IMR-90 (cell line): ENCODE results near the gene LRRC70.

Experiments used
- CTCF ChIP-seq: conservative IDR thresholded peaks from 2 replicates; pipeline ENCODE4 v1.5.1; 2012; ENCODE audit warnings: mild to moderate bottlenecking, low read depth, low read length, improper control_type of control experiment
- NFE2L2 ChIP-seq: fragments of 150-350 bp; IDR thresholded peaks from 2 replicates; pipeline ENCODE4 v1.6.1; 2016; ENCODE audit warnings: low read depth, mild to moderate bottlenecking, low read length

GRCh38 chr5:62536232-62536631, 42.4 kb upstream of the LRRC70 start:
- TF ChIP-seq CTCF (no peak), NFE2L2 (no peak)
